Transverse colon (tissue), 4 donors: Measurements from ENCODE around the gene NTN3. TPM values are rescaled to one million over a fixed set of nuclear protein-coding genes. Genes with fewer than 3 reads are reported as not detected.

Source experiments
- DNase-seq: peaks from one replicate; pipeline ENCODE4 v3.0.0-alpha.2; 2019
- H3K27ac ChIP-seq, 4 donors: fragments of 200-600 bp; sonication (generic); 2 replicates each; pipeline ENCODE4 v1.5.1; 2016 to 2018; ENCODE audit warnings: inconsistent platforms in 4 of 4
- H3K27me3 ChIP-seq: fragments of 200-600 bp; sonication (generic); 2 replicates; pipeline ENCODE4 v1.5.1; 2017; ENCODE audit warnings: inconsistent platforms
- H3K36me3 ChIP-seq, 4 donors: fragments of 200-600 bp; sonication (generic); 2 replicates each; pipeline ENCODE4 v1.5.1; 2017 to 2019; ENCODE audit warnings: inconsistent platforms in 4 of 4
- H3K4me1 ChIP-seq, 4 donors: fragments of 200-600 bp; sonication (generic); 2 replicates each; pipeline ENCODE4 v1.5.1; 2017 to 2020; ENCODE audit warnings: inconsistent platforms in 4 of 4
- H3K4me3 ChIP-seq, 4 donors: fragments of 200-600 bp; sonication (generic); 1 replicate in 1 of 4; 2 replicates in 3 of 4; pipeline versions ENCODE4 v1.5.1 to v1.6.1; 2017 to 2019; ENCODE audit warnings: inconsistent platforms in 4 of 4
- H3K9me3 ChIP-seq, 2 donors: fragments of 200-600 bp; sonication (generic); 2 replicates each; pipeline ENCODE4 v1.5.1; 2017 to 2019; ENCODE audit warnings: inconsistent platforms in 2 of 2
- CTCF ChIP-seq, 5 experiments: fragments of 200-600 bp in 3 of 5; fragments of 450-650 bp in 2 of 5; sonication (generic) in 3 of 5; IDR thresholded peaks; 1 replicate in 2 of 5; 2 replicates in 3 of 5; pipeline ENCODE4 v1.5.1; 2016 to 2017; ENCODE audit warnings: antibody characterized with exemption in 5 of 5, inconsistent platforms in 3 of 5, mild to moderate bottlenecking in 2 of 5, moderate library complexity in 1 of 5
- EP300 ChIP-seq: sonication (generic); formaldehyde crosslinking; IDR thresholded peaks from one replicate; pipeline ENCODE4 v1.6.1; 2017; ENCODE audit warnings: antibody characterized with exemption, low read depth
- POLR2A ChIP-seq: fragments of 450-650 bp; IDR thresholded peaks from one replicate; pipeline ENCODE4 v1.6.1; 2016; ENCODE audit warnings: antibody characterized with exemption, mild to moderate bottlenecking, moderate library complexity
- POLR2AphosphoS5 ChIP-seq, 3 donors: sonication (generic); formaldehyde crosslinking; IDR thresholded peaks; one replicate each; pipeline ENCODE4 v1.6.1; 2016; ENCODE audit warnings: antibody characterized with exemption in 3 of 3
- WGBS, 2 donors: methylation state at CpG; one replicate each; pipeline ENCODE4 v1.1.5; 2018; ENCODE audit warnings: low coverage in 1 of 2; 5-methylcytosine and 5-hydroxymethylcytosine counted together
- in situ Hi-C, 4 donors: fragments of 200-750 bp; cut with MboI; loops; one replicate each; pipeline versions ENCODE4 v1.15.0 to v1.15.1; 2017; ENCODE audit warnings: low sequenced_read_pairs in 3 of 4, low pct_ligation_motif_present in 1 of 4, low pct_unique_long_range_greater_than_20kb in 1 of 4
- intact Hi-C: fragments of 100-400 bp; cut with DNase I; formaldehyde crosslinking; loops from one replicate; pipeline ENCODE4 v1.15.1; 2023; ENCODE audit warnings: low total_unique reads
- total RNA-seq, 4 donors: library from RNA; depleted of rRNA; stranded (reverse); fragments of >200 nt; gene quantifications; one replicate each; pipeline ENCODE4 v1.1.0, GENCODE V29; 2016

NTN3 gene
- total RNA-seq, 4 donors from 2014 or later, result not detected

- WGBS, 2 donors, result 75 to 81% methylated on average over 2 to 22 of the region's 23 CpGs
- no peak for DNase-seq
- TF ChIP-seq CTCF (IDR thresholded peaks at IDR 0.05) (no peak), POLR2AphosphoS5 (IDR thresholded peaks at IDR 0.05) (no peak)
- no peak overlapping the region for H3K27ac ChIP-seq
- in situ Hi-C loops, result loop anchor here (10.0 to 25.0 kb wide), 4 partner anchors 56 to 328 kb away; partner anchors contain the start of genes ABCA3 (in 2 of the 4), CASKIN1 (in 1 of the 4) and TRAF7 (in 1 of the 4)
- peaks cover 0 to 22% (median 3%) of the 10 kb centered on the region in 4 donors for H3K4me1 ChIP-seq
- intact Hi-C loops, result no loop called here
- H3K4me3 ChIP-seq, result no peak overlapping the region
- H3K27me3 ChIP-seq, result no peaks in the 10 kb centered on the region
- H3K36me3 ChIP-seq, result no peaks in the 10 kb centered on the region
- no peaks in the 10 kb centered on the region for H3K9me3 ChIP-seq
These were observed 19.4 kb downstream of the NTN3 start for GRCh38 chr16:2490190-2491105.

GRCh38 chr16:2492292-2492691 is 21.2 kb downstream of the NTN3 start:
- WGBS, 2 donors, result 48 to 58% methylated on average over 6 to 13 of the region's 13 CpGs
- Histone ChIP-seq H3K36me3 (no peaks in the 10 kb centered on the region), H3K27ac (peak overlapping the region in 3 of 4 donors; percentile 15 to 50 (median 29)), H3K4me3 (no peak overlapping the region), H3K27me3 (no peaks in the 10 kb centered on the region), H3K4me1 (peaks cover 0 to 21% (median 5%) of the 10 kb centered on the region in 4 donors), H3K9me3 (no peaks in the 10 kb centered on the region)
- intact Hi-C loops, result no loop called here
- TF ChIP-seq CTCF (IDR thresholded peaks at IDR 0.05) (no peak), POLR2AphosphoS5 (IDR thresholded peaks at IDR 0.05) (no peak), EP300 (no peak), POLR2A (no peak)
- in situ Hi-C loops, result loop anchor here (10.0 to 25.0 kb wide), 4 partner anchors 57 to 330 kb away; partner anchors contain the start of genes ABCA3 (in 2 of the 4), CASKIN1 (in 1 of the 4) and TRAF7 (in 1 of the 4)
- peak; percentile 37 for DNase-seq

DNA sequence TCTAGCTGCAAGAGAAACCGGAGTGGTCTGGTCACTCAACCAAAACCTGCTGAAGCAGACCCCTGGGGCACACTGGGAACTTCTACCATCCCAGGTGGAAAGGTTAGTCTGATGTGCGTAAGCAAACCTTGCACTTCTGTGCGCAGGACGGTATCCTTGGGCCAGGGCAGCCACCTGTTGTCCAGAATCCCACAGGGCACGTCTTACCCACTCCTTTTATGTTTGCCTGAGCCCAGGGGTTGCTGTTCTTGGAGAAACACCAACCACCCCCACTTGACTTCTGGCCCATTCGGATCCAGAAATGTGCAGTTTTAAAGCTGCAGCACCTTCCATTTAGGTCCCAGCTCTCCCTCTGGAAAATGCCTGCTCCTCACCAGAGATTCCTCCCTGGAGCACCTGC is 22.5 kb downstream of the NTN3 start:
- no peak overlapping the region for H3K4me3 ChIP-seq
- H3K27me3 ChIP-seq, result no peaks in the 10 kb centered on the region
- DNase-seq, result no peak
- no peaks in the 10 kb centered on the region for H3K9me3 ChIP-seq
- TF ChIP-seq POLR2AphosphoS5 (IDR thresholded peaks at IDR 0.05), result no peak
- TF ChIP-seq POLR2A, result no peak
- no peak for TF ChIP-seq CTCF (IDR thresholded peaks at IDR 0.05)
- TF ChIP-seq EP300, result no peak
- H3K27ac ChIP-seq, result no peak overlapping the region
- no peaks in the 10 kb centered on the region for H3K36me3 ChIP-seq
- in situ Hi-C loops, result loop anchor here (10.0 to 25.0 kb wide), 4 partner anchors 59 to 331 kb away; partner anchors contain the start of genes ABCA3 (in 2 of the 4), CASKIN1 (in 1 of the 4) and TRAF7 (in 1 of the 4)
- intact Hi-C loops, result no loop called here
- peaks cover 0 to 24% (median 5%) of the 10 kb centered on the region in 4 donors for H3K4me1 ChIP-seq
- 90% methylated on average over 6 of the region's 6 CpGs; no CpG with 5 or more reads in 1 of the 2 donors for WGBS, 2 donors

- in situ Hi-C loops (loop anchor here (10.0 to 25.0 kb wide), 4 partner anchors 60 to 332 kb away; partner anchors contain the start of genes ABCA3 (in 2 of the 4), CASKIN1 (in 1 of the 4) and TRAF7 (in 1 of the 4)), intact Hi-C loops (loop anchor here (5.0 kb wide), 1 partner anchor 152 kb away; the partner anchor contains the start of gene ABCA3)
- Histone ChIP-seq H3K27ac (no peak overlapping the region), H3K9me3 (no peaks in the 10 kb centered on the region), H3K4me1 (peaks cover 0 to 24% (median 5%) of the 10 kb centered on the region in 4 donors), H3K4me3 (no peak overlapping the region), H3K36me3 (no peaks in the 10 kb centered on the region), H3K27me3 (no peaks in the 10 kb centered on the region)
- no peak for DNase-seq
- WGBS, 2 donors, result 83 to 87% methylated on average over 1 to 5 of the region's 5 CpGs
- TF ChIP-seq CTCF (IDR thresholded peaks at IDR 0.05) (no peak), POLR2AphosphoS5 (IDR thresholded peaks at IDR 0.05) (no peak), POLR2A (no peak), EP300 (no peak)
These were observed 23.5 kb downstream of the NTN3 start for GRCh38 chr16:2494616-2495015.
